Measurements from ENCODE around the gene KIRREL1. TPM values are rescaled to one million over a fixed set of nuclear protein-coding genes. Genes with fewer than 3 reads are reported as not detected.
A peak's percentile ranks its signal among the peaks of the same experiment; 100 is the strongest.

Gene KIRREL1
- polyA plus RNA-seq, 1 donor from 2014 or later = 12.9 TPM

- Histone ChIP-seq H2AFZ (ENCODE audit: low read depth, low read length) (peak overlapping the region; percentile 48), H4K20me1 (ENCODE audit: insufficient read depth) (no peaks in the 10 kb centered on the region), H3F3A (ENCODE audit: insufficient read depth, low read length, poor library complexity, severe bottlenecking) (no peaks in the 10 kb centered on the region), H3K36me3 (ENCODE audit: insufficient read depth, low read length) (no peaks in the 10 kb centered on the region), H3K9ac (ENCODE audit: low read length) (peak overlapping the region; percentile 84), H3K9me3 (ENCODE audit: low read length) (no peaks in the 10 kb centered on the region), H3K27ac (ENCODE audit: low read length) (peak overlapping the region; percentile 86), H3K79me2 (replicated peaks; ENCODE audit: insufficient read depth, low read length) (peaks cover 36% of the 10 kb centered on the region), H3K27me3 (ENCODE audit: insufficient read depth, low read depth, low read length) (no peaks in the 10 kb centered on the region), H3K9me2 (ENCODE audit: insufficient read depth, low read length) (no peaks in the 10 kb centered on the region), H3K4me3 (ENCODE audit: low read length) (peak overlapping the region; percentile 94), H3K4me2 (ENCODE audit: low read length) (no peak overlapping the region)
- TF ChIP-seq EZH2 (IDR thresholded peaks at IDR 0.05; ENCODE audit: borderline replicate concordance, insufficient read depth, low read length, poor library complexity, severe bottlenecking) (no peak), EP300 (conservative IDR thresholded peaks at IDR 0.05; ENCODE audit: poor library complexity, severe bottlenecking) (no peak), RAD21 (conservative IDR thresholded peaks at IDR 0.05) (no peak), SMC3 (conservative IDR thresholded peaks at IDR 0.05; ENCODE audit: poor library complexity) (no peak), CTCF (IDR thresholded peaks at IDR 0.05; ENCODE audit: poor library complexity, severe bottlenecking) (no peak), POLR2AphosphoS5 (IDR thresholded peaks at IDR 0.05) (no peak), REST (IDR thresholded peaks at IDR 0.05; ENCODE audit: borderline replicate concordance) (no peak), TAF1 (IDR thresholded peaks at IDR 0.05; ENCODE audit: low read depth) (no peak), MXI1 (conservative IDR thresholded peaks at IDR 0.05; ENCODE audit: poor library complexity, severe bottlenecking) (no peak)
Observed at GRCh38 chr1:157992833-157993146, 655 bp upstream of the KIRREL1 start.

- H3F3A ChIP-seq (ENCODE audit: insufficient read depth, low read length, poor library complexity, severe bottlenecking) = no peaks in the 10 kb centered on the region
Observed at GRCh38 chr1:157993918-157994605, 617 bp downstream of the KIRREL1 start.

More at GRCh38 chr1:157993918-157994605, 617 bp downstream of the KIRREL1 start:
- Histone ChIP-seq H3K9me2 (ENCODE audit: insufficient read depth, low read length) (no peaks in the 10 kb centered on the region), H4K20me1 (ENCODE audit: insufficient read depth) (no peaks in the 10 kb centered on the region), H3K36me3 (ENCODE audit: insufficient read depth, low read length) (no peaks in the 10 kb centered on the region), H3K4me2 (ENCODE audit: low read length) (peak overlapping the region; percentile 97), H3K9me3 (ENCODE audit: low read length) (no peaks in the 10 kb centered on the region), H2AFZ (ENCODE audit: low read depth, low read length) (peak overlapping the region; percentile 53), H3K27me3 (ENCODE audit: insufficient read depth, low read depth, low read length) (no peaks in the 10 kb centered on the region), H3K9ac (ENCODE audit: low read length) (peak overlapping the region; percentile 84), H3K79me2 (replicated peaks; ENCODE audit: insufficient read depth, low read length) (peaks cover 49% of the 10 kb centered on the region), H3K4me3 (ENCODE audit: low read length) (peak overlapping the region; percentile 94), H3K27ac (ENCODE audit: low read length) (peak overlapping the region; percentile 86)
- TF ChIP-seq CTCF (IDR thresholded peaks at IDR 0.05; ENCODE audit: poor library complexity, severe bottlenecking) (peak; percentile 39), RAD21 (conservative IDR thresholded peaks at IDR 0.05) (no peak), EZH2 (IDR thresholded peaks at IDR 0.05; ENCODE audit: borderline replicate concordance, insufficient read depth, low read length, poor library complexity, severe bottlenecking) (no peak), EP300 (conservative IDR thresholded peaks at IDR 0.05; ENCODE audit: poor library complexity, severe bottlenecking) (no peak), REST (IDR thresholded peaks at IDR 0.05; ENCODE audit: borderline replicate concordance) (no peak), POLR2AphosphoS5 (IDR thresholded peaks at IDR 0.05) (no peak)

All from neural cell (in vitro differentiated cells).